GM13977 (cell line): ENCODE measurements around the gene SLC39A1.
A peak's percentile ranks its signal among the peaks of the same experiment; 100 is the strongest.
"Not testable (repeated sequence)": the region's sequence is repeated elsewhere in the genome, so short reads cannot be mapped to it uniquely, and the experiment has no call there.

Experiments
- DNase-seq: peaks from one replicate; pipeline ENCODE4 v3.0.0; 2012; ENCODE audit warnings: low spot score
- in situ Hi-C: fragments of 300-500 bp; cut with MboI; formaldehyde crosslinking; loops from one replicate; pipeline ENCODE4 v1.12.0; 2022; ENCODE audit warnings: low sequenced_read_pairs, low pct_unique_long_range_greater_than_20kb, mixed read lengths, inconsistent platforms; ENCODE audit not compliant: unreplicated experiment
- TF ChIP-seq, protein P1 (sequence below): IDR thresholded peaks from 2 replicates; pipeline ENCODE4 v1.5.1; 2012; ENCODE audit warnings: mild to moderate bottlenecking, control low read depth; ENCODE audit not compliant: insufficient read depth; ENCODE audit errors: extremely low read depth, missing control alignments

SLC39A1 gene

DNA sequence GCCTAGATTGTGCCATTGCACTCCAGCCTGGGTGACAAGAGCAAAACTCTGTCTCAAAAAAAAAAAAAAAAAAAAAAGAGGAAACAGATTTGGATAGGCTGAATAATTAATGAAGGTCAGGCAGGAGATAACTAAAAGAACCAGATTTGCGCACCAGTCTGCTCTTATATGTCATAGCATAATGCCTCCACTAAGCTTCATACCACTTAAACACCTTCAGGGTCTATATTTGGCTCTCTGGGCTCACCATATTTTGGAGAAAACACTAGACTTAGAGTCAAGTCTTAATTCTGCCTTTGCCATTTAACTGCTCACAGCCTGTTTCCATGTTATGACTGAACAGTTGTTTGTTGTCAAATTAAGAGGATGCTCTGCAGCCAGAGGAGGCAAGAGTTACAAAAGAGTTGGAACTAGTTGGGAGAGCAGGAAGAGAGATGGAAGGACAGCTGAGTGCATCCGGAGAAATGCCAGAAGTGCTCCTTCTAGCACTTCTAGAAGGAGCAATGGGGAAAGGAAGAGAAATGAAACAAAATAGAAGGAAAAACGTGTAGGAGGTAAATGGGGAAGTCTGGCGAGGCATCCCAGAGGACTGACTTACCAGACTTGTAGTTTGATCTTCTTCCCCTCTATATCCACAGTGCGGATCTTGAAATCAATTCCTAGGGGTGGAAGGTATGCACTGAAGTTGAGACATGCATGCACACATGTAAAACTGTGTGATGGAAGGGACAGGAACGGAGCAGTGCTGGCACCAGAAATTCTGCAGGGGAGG, 21.0 kb upstream of the SLC39A1 start:
- in situ Hi-C loops: loop anchor here (5.0 to 25.0 kb wide), 3 partner anchors 187 to 472 kb away; partner anchors contain the start of genes ILF2 and NPR1
- TF ChIP-seq, protein P1, sequence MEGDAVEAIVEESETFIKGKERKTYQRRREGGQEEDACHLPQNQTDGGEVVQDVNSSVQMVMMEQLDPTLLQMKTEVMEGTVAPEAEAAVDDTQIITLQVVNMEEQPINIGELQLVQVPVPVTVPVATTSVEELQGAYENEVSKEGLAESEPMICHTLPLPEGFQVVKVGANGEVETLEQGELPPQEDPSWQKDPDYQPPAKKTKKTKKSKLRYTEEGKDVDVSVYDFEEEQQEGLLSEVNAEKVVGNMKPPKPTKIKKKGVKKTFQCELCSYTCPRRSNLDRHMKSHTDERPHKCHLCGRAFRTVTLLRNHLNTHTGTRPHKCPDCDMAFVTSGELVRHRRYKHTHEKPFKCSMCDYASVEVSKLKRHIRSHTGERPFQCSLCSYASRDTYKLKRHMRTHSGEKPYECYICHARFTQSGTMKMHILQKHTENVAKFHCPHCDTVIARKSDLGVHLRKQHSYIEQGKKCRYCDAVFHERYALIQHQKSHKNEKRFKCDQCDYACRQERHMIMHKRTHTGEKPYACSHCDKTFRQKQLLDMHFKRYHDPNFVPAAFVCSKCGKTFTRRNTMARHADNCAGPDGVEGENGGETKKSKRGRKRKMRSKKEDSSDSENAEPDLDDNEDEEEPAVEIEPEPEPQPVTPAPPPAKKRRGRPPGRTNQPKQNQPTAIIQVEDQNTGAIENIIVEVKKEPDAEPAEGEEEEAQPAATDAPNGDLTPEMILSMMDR: no peak
- no peak for DNase-seq

DNA sequence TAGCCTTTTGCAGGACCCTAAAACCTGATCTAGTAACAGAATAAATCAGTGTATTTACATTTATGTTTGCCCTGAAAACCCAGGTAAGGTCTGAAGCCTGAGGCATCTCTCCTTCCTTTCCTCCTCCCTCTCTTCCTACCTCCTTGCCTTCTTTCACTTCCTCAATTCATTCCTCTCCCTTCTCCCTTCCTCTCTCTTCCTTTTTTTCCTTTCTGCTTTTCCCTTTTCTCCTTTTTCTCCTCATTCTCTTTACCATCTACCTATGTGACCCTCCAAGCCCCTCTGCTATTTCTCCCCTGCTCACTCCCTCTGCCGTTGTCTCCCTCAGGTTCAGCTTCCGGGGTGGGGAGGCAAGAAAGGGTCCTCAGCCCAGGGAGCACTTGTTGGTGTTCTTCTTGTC, 18.4 kb upstream of the SLC39A1 start:
- DNase-seq: not testable (repeated sequence)
- in situ Hi-C loops: loop anchor here (5.0 to 25.0 kb wide), 3 partner anchors 184 to 469 kb away; partner anchors contain the start of genes ILF2 and NPR1

DNA sequence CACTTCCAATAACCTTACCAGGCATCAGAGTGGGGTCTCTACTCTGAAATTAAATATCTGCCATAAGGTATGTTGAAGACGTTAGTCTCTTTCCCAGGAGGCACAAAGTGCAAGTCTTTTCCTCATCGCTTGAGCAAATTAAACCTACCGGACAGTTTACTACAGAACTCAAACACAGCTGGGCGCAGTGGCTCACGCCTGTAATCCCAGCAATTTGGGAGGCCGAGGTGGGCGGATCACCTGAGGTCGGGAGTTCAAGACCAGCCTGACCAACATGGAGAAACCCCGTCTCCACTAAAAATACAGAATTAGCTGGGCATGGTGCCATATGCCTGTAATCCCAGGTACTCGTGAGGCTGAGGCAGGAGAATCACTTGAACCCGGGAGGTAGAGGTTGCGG, 15.8 kb upstream of the SLC39A1 start:
- DNase-seq: not testable (repeated sequence)
- in situ Hi-C loops: loop anchor here (25.0 kb wide), 1 partner anchor 467 kb away; no protein-coding TSS in a partner anchor

DNA sequence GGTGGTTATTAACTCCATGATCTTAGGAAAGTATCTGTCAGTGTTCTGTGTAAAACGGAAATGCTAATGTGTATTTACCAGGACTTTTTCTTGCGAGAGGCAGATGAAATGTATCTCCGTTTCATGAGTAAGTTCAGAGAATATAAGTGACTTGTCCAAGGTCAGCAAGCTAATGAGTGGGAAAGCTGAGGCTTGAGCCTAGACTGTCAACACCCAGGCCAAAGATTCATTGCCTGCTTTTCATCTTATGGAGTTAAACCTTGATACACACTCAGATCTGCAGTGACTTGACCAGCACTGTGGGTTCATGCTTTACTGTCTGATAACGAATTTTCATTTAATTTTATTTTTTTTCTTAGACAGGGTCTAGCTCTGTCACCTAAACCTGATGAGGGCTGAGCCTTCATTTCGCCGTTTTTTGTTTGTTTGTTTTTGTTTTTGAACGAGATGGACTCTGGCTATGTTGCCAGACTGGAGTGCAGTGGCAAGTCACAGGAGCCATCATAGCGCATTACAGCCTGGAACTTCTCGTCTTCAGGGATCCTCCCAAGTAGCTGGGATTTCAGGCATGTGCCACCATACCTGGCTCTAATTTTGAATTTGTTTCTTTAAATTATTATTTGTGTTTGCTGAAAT, 15.1 kb upstream of the SLC39A1 start:
- in situ Hi-C loops: loop anchor here (25.0 kb wide), 1 partner anchor 466 kb away; no protein-coding TSS in a partner anchor
- no peak for DNase-seq
- TF ChIP-seq, protein P1: no peak

DNA sequence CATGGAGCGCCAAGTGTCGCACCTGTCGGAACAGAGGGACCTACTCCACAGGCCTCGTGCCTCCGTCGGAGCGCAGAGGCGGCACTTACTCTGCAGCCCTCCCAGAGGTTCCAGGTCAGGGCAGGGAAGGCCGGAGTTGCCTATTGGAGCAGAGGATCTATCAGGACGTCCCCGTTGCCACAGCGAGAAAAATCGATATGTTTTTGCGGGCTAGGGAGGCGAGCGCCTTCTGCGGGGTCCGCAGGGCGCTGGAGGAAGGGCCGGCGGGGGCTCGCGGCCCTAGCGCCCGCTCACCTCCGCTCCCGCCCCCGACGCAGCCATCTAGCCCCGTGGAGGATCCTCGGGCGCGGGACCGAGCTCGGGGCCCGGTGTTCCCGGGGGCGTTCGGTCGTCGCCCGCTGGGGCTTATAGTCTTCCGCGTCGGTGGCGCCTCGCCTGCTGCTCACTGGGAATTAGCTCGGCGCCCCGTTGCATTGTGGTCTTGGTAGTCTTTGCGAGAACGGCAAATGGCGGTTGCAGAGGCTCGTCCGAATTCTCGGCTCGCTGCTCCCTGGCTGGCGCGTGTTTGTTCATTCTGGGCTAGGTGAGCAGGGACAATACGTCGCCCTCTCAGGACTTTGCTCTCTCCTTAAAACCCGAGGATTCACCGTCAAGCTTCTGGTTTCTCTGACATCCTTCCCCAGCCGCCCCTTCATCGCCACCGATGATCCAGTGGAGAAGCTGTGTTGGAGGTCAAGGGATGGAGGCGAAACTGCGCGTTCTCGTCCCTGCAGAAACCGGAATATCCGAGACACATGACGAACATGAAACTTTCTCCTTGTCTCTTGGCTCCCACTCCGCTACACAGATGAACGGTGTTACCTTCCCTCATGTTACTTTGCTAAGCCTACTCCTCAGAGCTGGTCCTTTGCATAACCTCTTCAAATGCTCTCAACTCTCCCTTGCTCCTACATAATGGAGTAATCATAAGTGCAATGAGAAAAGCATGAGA, 14.2 kb upstream of the SLC39A1 start, which contains the start of gene JTB:
TSS of gene JTB (minus strand) at position 425 of the 991 bp plus-strand sequence. CDS start at position 3, 422 bp downstream.
- peak; percentile 92 for DNase-seq
- TF ChIP-seq, protein P1: no peak
- in situ Hi-C loops: loop anchor here (25.0 kb wide), 1 partner anchor 465 kb away; no protein-coding TSS in a partner anchor

DNA sequence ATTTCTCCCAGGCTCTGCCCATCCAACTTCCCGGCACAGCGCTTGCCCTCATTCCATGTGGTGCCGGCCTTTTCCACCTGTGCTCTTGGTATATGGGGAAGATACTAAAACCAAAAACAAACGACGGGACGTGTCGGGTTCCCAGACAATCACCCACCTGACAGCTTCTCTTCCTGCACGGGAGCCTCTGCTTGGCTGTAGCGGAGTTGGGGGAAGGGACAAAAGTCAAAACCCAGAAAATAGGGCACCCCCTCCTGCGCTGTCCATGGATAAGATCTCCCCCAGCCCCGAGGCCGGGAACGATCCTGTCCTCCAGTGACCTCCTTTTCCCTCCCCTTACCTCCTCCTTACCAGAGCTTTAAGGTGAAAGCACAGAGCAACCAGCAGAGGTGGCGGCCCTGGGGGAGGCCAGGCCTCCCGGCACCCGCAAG, 13.5 kb upstream of the SLC39A1 start:
- no peak for DNase-seq
- TF ChIP-seq, protein P1: no peak
- in situ Hi-C loops: loop anchor here (25.0 kb wide), 1 partner anchor 465 kb away; no protein-coding TSS in a partner anchor

DNA sequence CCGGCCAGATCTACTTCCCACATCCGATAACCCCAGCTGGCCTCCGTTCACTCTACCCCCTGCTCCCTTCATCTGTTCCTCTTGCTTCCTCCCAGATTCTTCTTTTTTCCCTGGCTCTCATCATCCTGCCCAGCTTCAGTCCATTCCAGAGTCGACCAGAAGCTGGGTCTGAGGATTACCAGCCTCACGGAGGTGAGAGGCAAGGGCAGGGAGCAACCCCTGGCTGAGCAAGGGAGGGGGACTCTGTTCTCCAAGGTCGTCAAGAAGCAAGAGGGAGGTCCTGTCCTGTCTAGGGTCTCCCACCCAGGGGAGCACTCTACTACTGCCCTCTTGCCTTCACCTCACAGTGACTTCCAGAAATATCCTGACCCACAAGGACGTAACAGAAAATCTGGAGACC, 10.2 kb upstream of the SLC39A1 start:
- TF ChIP-seq, protein P1: no peak

More for the DNA sequence above, 10.2 kb upstream of the SLC39A1 start:
- in situ Hi-C loops: no loop called here
- no peak for DNase-seq
